Metanephros (tissue), 2 donors: Measurements from ENCODE around the gene CENPT. TPM values are rescaled to one million over a fixed set of nuclear protein-coding genes. Genes with fewer than 3 reads are reported as not detected.

ENCODE experiments used
- small RNA-seq: library from RNA; depleted of rRNA; stranded (forward); fragments of <200 nt; gene quantifications from one replicate; pipeline ENCODE3, GENCODE V24; 2014; ENCODE audit warnings: low replicate concordance
- total RNA-seq: library from RNA; depleted of rRNA; stranded (reverse); fragments of >200 nt; gene quantifications from one replicate; pipeline ENCODE4 v1.2.3, GENCODE V29; 2014

The CENPT gene, protein sequence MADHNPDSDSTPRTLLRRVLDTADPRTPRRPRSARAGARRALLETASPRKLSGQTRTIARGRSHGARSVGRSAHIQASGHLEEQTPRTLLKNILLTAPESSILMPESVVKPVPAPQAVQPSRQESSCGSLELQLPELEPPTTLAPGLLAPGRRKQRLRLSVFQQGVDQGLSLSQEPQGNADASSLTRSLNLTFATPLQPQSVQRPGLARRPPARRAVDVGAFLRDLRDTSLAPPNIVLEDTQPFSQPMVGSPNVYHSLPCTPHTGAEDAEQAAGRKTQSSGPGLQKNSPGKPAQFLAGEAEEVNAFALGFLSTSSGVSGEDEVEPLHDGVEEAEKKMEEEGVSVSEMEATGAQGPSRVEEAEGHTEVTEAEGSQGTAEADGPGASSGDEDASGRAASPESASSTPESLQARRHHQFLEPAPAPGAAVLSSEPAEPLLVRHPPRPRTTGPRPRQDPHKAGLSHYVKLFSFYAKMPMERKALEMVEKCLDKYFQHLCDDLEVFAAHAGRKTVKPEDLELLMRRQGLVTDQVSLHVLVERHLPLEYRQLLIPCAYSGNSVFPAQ
- 39.8 TPM for total RNA-seq

DNA sequence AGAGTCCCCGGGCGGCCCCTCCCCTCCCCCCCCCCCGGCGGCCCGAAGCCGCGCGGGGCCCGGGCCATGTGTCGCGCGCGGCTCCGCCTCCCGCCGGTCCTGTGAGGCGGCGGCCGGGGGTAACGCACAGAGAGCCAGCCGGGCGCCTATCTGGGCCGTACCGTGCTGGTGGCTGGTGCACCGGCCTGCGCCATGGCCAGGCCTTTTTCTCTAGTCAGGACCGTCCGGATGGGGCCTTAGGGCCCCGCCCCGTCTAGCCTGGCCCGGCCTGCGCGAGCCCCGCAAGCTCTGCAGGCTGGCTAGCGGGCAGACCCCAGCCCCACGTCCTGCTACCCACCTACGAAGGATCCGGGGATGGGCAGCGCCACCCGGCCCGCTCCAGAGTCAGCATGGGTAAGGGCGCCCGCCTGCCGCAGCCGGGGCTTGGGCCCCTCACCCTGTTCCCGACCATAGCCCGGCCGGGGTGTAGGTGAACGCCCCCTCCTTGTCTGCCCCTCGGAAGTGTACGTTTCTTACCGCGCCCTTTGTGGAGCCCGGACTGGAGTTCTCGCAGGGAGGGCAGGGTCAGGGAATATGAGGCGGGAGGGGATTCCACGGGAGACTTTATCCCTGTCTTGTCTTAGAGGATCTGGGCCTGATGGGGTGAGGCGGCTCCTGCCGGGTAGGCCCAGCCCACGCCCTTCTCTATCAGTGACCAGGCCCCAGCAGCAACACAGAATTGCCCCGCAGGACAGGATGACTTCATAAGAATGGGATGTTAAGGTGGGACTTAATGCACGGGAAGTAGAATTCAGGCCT lies at the start of gene CENPT:
CENPT (minus strand) TSS at position 630 of the 798 bp plus-strand sequence. CDS start 13,834 bp downstream, outside the sequence.

DNA sequence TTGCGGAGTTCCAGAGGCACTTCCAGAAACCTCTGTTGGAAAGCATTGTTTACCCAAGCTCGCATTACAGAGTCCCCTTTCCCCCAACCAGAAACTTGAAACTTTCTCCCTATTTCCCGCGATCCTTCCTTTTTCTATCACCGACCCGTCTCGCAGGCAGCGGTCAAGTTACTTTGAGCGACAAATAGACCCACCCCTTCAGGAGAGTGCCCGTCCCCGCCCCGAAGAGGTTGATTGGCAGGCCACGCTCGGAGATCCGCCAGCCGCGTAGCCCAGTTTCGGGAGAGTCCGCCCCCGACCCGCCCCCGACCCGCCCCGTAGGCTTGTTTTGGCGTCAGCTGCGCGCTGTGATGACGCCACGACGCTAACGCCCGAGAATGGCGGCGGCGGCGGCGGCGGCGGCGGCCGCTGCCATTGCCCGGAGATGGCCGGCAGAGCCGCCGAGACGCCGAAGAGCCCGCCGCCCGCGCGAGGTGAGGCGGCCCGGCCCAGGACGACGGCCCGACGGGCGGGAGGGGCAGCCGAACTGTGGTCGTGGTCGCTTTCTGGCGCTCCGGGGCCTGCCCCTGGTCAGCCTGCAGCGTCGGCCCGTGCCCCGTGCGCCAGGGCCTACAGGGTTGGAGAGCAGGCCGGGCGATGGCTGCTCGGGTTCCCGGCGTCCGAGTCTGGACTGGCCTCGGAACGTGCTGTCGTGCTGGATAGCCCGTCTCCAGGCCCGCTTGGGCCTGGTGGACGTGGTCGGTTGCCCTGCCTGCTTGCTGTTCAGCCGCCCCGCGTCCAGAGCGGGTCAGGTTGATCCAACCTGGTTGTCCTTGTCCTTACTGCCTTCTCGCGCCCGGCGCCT lies 45.6 kb upstream of the CENPT start, which contains the start of gene PSKH1:
PSKH1 (plus strand) TSS at position 356 of the 844 bp plus-strand sequence. CDS start 15,496 bp downstream, outside the sequence.

DNA sequence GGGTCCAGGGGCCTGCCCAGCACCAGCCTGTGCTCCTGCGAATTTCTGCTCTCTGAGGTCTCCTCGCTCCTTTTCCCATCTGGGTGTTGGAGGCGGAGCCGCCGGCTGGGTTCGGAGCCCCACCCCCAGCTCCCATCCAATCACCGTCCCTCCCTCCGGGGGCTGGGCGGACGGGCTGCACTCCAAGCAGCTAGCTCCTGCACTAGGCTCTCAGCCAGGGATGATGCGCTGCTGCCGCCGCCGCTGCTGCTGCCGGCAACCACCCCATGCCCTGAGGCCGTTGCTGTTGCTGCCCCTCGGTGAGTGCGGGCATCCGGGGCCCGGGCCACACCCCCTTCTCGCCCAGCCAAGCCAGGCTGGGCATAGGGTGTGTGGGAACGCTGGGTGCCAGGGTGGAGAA lies 37.2 kb upstream of the CENPT start, which contains the start of gene NRN1L:
NRN1L (plus strand) TSS at position 202 of the 400 bp plus-strand sequence; CDS start at position 221, 19 bp downstream.

DNA sequence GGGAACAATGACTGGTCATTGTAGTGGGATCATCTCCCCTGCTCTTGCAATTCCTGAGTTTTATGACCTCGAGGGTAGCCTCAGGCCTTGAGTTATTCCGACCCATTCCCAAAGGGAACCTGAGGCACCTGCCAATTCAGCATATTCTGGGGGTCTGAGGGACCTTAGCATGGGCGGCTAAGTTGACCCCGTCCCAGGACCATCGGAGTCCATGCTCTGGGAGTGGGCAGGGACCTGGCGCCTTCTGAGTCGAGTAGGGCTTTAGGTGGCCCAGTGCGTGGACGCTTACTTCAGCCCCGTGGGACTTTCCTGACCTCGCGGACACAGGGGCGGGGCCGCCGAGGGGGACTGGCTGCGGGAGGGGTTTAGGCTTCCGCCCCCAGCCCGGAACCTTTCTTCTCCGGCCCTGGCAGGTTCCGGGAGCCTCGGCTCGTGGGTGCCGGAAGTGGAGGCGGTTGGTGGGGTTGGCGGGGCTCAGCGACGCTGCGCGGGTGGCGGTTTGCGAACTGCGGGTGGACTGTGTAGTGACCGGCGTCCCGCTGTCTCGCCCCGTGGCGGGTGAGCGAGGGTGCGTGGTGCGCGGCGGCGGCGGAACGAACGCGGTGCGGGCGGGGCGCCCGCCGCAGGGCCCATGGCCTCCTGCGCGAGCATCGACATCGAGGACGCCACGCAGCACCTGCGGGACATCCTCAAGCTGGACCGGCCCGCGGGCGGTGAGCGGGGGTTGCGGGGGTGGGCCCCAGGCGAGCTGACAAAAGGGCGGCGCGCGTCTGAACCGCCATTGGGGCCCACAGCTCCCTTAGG lies 25.3 kb upstream of the CENPT start, which contains the start of gene EDC4:
EDC4 (plus strand) TSS at position 422 of the 804 bp plus-strand sequence; CDS start at position 632, 210 bp downstream.

DNA sequence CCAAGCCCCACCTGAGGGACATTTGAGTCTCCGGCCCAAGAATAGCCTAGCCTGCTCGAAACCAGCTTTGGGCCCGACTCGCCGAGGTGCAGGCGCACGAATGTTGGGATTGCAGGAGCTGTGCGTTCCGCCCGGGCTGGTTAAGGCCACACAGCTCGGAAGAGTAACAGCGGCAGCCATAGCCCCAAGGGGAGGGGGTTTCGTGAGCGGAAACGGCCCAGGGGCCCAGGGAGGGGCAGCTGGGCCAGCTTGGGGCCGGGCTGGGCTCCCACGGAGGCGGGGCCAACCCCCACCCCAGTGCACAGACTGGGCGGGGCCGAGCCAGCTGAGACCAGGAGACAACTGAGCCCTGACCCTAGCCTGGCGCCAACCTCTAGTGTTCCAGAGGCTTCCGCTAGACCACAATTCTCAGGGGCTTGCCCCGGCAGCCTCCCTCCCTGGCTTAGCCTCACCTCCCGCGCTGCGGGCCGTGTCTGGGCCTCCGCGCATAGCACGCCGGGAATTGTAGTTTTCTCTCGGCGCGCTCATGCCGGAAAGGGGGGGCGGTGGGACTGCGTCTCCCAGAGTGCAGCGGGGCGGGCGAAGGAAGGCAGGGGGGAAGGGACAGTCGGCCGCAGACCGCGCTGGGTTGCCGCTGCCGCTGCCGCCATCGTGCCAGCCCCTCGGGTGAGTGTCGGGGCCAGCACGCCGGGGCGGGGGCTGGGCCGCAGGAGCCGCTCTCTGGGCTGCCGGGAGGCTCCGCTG lies 1.0 kb downstream of the CENPT start, which contains the start of gene NUTF2:
NUTF2 (plus strand) TSS at position 614 of the 744 bp plus-strand sequence. CDS start 18,198 bp downstream, outside the sequence.

DNA sequence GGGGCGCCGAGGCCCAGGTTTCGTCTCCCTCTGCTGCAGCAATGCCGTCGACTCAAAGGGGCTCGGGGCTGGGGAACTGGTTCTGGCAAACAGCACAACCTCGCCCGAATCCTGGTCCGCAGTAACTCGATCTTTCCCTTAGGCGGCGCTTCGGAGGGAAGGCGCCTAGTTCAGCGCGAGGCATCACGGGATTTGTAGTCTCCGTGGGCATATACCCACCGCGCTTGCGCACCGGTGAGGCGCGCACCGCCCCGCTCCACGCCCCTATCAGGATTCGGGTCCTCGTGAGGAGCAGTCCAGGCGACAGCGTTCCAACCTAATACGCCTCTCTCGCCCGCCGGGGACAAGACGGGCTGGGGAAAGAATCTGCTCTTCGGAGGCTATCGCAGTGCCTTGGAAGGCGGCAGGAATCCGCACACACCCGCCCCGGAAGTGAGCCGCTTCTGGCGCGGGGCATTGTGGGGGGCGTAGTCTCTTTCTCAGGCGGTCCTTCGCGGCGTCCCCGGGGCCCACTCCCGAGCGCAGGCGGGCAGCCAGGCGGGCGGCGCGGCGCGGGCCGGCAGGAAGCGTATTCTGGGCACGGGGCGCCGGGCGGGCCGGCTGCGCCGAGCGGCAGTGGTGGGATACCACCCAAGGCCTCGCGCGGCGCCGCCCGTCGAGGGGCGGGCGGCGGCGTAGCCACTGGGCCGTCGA lies 5.5 kb downstream of the CENPT start, which contains the start of gene THAP11:
THAP11 (plus strand) TSS at position 505 of the 693 bp plus-strand sequence. CDS start 235 bp downstream, outside the sequence.

DNA sequence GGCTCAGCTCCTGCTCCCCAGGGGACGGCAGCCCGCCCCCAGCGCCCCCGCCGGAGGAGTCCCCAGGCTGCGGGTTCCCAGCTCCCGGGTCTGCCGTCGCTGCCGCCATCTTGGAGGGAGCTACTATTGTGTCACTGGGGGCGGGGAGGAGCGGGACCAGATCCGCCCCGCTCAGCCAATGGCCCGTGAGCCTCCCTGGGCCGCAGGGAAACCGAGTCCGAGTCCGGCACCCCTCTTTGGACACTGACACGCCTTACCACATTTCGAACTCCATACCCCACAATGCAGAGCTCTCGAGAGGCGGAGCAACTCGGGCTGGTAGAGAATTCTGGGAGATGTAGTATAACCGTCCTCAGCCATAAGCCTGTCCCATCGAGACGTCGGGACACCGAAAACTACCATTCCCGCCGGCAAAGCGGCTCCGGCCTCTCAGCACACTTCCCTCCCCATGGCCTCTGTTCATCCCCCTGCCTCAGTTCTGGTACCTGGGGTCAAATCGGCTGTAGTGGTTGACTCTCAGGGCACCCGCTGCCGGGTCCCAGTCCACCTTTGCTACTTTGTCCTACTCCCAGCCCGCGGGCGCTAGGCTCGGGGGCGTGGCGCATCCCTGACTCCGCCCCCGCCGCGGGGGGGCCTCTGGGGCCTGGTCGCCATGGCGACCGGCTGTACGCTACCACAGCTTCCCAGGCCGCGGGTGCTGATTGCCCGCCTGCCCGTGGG lies 40.9 kb downstream of the CENPT start, which contains the start of the genes RANBP10 and TSNAXIP1:
RANBP10 (minus strand) TSS at position 133 of the 720 bp plus-strand sequence; CDS start at position 109, 24 bp downstream.
TSNAXIP1 (plus strand) TSS at position 462 of the 720 bp plus-strand sequence. CDS start 261 bp downstream, outside the sequence.

Small RNAs within 50 kb of the gene (small RNA-seq; reads per million reads assigned to genes)
- gene AC040162.2 (not detected), gene NRN1L (not detected)

Other genes starting within 250 kb of the CENPT start
- 0.64 TPM for gene CARMIL2, start 202.5 kb downstream of the CENPT start, total RNA-seq
- gene ACD, start 187.4 kb downstream of the CENPT start, total RNA-seq = 20.1 TPM
- gene PARD6A, start 186.7 kb downstream of the CENPT start, total RNA-seq = 3.9 TPM
- 18.1 TPM for gene ENKD1, start 180.9 kb downstream of the CENPT start, total RNA-seq
- 3.9 TPM for gene C16orf86, start 180.9 kb downstream of the CENPT start, total RNA-seq
- 18.4 TPM for gene GFOD2, start 128.4 kb downstream of the CENPT start, total RNA-seq
- 18.7 TPM for gene RANBP10, start 41.1 kb downstream of the CENPT start, total RNA-seq
- gene TSNAXIP1, start 40.8 kb downstream of the CENPT start, total RNA-seq = 5.4 TPM
- gene THAP11, start 5.4 kb downstream of the CENPT start, total RNA-seq = 37.0 TPM
- 115 TPM for gene NUTF2, start 760 bp downstream of the CENPT start, total RNA-seq
- gene EDC4, start 25.4 kb upstream of the CENPT start, total RNA-seq = 82.0 TPM
- gene NRN1L, start 37.2 kb upstream of the CENPT start, total RNA-seq = 1.2 TPM
- gene PSKH1, start 45.6 kb upstream of the CENPT start, total RNA-seq = 26.0 TPM
- gene CTRL, start 84.2 kb upstream of the CENPT start, total RNA-seq = 0.18 TPM
- gene PSMB10, start 89.2 kb upstream of the CENPT start, total RNA-seq = 54.2 TPM
- 10.1 TPM for gene LCAT, start 96.4 kb upstream of the CENPT start, total RNA-seq
- gene SLC12A4, start 120.9 kb upstream of the CENPT start, total RNA-seq = 45.4 TPM
- not detected for gene DPEP3, start 132.8 kb upstream of the CENPT start, total RNA-seq
- gene DPEP2, start 151.8 kb upstream of the CENPT start, total RNA-seq = 2.7 TPM
- not detected for gene DPEP2NB, start 168.2 kb upstream of the CENPT start, total RNA-seq
- 10.2 TPM for gene DDX28, start 175.5 kb upstream of the CENPT start, total RNA-seq
- 11.3 TPM for gene DUS2, start 175.6 kb upstream of the CENPT start, total RNA-seq
- gene NFATC3, start 237.7 kb upstream of the CENPT start, total RNA-seq = 36.4 TPM